HG03039 (cell line): ENCODE data around the gene CIZ1.

Source experiments
- ATAC-seq: cut with Tn5 transposase; IDR thresholded peaks from one replicate; pipeline ENCODE4 v1.9.1; 2021; ENCODE audit warnings: mild to moderate bottlenecking, moderate library complexity; ENCODE audit not compliant: unreplicated experiment

Gene CIZ1

DNA sequence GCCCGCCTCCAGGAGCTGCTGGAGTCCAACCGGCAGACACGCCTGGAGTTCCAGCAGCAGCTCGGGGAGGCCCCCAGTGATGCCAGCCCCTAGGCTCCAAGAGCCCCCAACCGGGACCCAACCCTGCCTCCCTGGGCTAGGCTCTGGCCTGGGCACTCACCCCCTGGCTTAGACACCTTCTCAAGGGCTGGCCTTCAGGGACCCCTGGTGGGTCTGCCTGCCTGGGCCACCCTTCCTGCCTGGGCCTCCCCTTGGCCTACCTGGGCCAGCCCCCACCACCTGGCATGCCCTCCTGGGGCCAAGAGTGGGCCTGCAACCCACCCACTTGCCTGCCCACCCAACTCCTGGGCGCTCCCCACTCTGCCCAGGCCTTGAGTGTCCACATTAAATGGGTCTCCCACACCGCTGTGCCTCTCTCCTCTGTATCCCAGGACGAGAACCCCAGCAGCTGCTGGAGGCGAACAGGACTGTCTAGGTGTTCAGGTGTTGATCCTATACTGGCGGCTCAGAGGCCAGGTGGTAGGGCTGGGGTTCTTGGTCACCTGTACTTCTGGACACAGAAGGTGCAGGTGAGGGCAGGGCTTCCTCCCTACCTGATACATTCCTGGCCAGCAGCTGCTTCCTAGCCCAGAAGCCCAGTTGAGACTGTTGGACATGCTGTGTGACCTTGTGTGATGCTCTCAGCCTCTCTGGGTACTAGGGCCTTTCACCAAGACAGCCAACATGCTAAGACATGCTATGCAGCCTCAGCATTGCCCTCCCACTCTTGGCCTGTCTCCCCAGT is 27.7 kb downstream of the CIZ1 start:
- no peak for ATAC-seq

DNA sequence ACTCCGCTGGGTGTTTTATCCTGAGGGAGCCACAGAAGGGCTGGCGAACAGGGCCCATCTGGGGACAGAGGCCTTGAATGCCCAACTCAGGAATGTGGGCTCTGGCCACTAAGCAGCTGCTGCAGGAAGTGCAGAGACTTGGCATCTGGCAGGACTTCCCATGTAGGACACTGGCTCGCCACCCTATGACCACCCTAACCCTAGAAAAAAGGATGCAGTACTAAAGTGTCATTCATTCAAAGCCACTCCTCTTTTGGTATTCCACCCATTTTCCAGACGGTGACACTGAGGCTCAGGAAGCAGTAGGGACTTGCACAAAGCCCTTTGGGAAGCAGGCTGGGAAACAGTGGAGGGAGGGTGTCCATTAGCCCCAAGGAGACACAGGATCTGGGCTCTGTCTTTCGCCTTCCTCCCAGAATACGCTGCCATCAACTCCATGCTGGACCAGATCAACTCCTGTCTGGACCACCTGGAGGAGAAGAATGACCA is 28.3 kb downstream of the CIZ1 start:
- ATAC-seq, result no peak

DNA sequence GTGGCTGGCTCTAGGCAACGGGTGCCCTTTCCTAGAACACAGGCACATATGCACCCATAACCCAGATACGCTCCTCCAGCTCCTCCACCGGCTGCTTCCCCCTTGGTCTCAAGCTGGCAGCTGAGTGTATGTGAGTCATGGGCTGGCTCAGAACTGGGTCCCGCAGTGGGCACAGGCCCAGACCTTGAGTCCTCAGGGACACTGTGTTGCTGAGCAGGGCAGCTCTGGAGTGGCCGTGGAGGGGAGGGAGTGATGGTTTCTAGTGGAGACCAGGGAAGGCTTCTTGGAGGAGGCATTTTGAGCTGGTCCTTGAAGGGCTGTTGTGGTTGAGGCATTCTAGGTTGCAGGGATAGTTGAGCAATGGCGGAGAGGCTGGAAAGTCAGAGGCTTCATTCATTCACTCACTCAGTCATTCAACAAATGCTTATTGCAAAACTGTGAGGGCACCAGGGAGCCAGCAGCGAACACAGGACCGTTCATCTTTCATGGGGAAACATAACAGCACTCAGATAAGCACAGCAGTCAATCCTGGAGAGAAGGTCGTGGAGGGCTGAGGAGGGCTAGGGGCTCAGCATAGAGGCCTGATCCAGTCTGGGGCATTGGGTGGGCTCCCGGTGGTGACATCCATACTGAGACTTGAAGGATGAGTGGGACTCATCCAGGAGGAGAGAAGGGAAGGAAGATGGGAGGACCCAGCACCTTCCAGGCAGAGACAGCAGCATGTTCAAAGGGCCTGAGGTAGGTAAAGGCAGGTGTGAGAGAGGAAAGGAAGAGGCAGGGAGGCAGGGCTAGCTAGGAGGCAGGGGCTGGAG is 29.0 kb downstream of the CIZ1 start:
- ATAC-seq, result no peak

DNA sequence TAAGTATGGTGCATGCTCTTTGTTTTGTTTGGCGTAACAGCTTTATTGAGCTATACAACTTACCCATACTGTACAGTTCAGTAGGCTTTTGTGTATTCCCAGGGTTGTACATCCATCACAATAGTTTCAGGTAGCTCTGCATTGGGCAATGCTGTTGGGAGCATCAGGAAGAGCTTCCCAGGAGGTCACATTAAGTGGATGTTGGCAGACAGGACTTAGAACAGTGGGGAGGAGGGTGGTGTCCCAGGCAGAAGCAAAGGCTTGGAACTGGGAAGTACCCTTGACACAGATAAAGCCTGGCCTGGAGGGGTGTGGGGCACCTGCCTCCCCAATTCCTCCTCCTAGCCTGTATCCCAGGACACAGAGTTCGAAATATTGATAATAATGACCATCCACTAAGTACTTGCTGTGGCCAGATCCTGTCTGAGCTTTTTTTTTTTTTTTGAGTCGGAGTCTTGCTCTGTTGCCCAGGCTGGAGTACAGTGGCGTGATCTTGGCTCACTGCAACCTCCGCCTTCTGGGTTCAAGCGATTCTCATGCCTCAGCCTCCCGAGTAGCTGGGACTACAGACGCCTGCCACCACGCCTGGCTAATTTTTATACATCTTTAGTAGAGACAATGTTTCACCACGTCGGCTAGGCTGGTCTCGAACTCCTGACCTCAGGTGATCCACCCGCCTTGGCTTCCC is 30.0 kb downstream of the CIZ1 start:
- no peak for ATAC-seq

DNA sequence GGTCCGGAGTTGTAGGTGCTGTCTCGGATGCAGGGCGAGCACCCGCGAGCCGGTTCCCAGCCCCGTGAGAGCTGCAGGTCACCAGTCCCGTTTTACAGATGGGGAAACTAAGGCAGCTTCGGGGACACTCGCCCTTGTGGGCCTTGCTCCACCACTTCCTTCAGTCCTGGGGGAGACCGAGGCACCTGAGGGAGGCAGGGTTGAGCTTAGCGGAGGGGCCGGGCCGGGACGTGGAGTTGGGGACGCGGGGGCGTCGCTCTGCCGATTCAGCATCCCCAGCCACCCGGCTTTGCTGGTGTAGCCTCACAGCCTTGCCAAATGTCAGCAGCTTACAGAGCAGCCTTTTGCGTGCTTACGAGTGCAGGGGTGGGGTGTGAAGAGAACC is 30.8 kb downstream of the CIZ1 start:
- ATAC-seq, result peak; percentile 16

DNA sequence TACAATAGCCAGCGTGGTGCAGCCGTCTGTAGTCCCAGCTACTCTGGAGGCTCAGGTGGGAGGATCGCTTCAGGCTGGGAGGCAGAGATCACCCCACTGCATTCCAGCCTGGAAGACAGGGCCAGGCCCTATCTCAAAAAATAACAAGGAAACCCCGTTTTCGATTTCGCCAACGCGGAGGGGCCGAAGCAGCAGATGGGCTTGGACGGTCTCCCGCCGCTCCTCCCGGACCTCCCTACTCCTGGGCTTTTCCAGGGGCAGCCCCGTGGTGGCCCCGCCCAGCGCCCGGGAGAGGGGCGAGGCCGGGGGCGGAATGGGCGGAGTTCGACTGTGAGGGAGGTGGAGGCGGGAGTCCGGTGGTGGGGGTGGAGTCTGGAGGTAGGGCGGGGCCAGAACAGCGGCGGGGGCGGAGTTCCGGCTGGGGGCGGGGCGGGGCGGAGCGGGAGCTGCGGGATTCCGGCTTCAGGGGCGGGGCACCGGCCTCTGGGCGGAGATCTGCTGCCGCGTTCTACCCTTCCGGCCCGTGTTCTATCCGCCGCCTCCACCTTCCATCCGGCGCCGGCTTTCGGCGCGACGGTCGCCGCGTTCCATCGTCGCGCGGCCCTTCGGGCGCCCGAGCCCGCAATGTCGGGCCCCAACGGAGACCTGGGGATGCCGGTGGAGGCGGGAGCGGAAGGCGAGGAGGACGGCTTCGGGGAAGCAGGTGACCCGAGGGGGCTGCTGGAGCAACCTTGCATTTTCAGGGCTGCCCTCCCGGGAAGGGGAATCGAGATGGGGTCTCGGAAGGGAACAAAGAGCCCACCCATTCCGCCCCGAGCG is 31.4 kb downstream of the CIZ1 start, which contains the start of gene BBLN:
TSS of gene BBLN (plus strand) at position 482 of the 819 bp plus-strand sequence. CDS start at position 625, 143 bp downstream.
- peak; percentile 75 for ATAC-seq

DNA sequence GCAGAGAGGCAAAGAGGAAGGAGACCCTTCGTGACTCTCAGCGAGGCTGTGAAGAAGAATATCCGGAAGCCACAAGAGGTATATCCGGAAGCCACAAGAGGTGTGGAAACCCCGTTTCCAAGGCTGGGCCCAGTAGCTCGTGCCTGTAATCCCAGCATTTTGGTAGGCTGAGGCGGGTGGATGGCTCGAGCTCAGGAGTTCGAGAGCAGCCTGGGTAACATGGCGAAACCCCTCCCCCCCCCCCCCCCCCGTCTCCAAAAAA is 31.9 kb downstream of the CIZ1 start:
- no peak for ATAC-seq

DNA sequence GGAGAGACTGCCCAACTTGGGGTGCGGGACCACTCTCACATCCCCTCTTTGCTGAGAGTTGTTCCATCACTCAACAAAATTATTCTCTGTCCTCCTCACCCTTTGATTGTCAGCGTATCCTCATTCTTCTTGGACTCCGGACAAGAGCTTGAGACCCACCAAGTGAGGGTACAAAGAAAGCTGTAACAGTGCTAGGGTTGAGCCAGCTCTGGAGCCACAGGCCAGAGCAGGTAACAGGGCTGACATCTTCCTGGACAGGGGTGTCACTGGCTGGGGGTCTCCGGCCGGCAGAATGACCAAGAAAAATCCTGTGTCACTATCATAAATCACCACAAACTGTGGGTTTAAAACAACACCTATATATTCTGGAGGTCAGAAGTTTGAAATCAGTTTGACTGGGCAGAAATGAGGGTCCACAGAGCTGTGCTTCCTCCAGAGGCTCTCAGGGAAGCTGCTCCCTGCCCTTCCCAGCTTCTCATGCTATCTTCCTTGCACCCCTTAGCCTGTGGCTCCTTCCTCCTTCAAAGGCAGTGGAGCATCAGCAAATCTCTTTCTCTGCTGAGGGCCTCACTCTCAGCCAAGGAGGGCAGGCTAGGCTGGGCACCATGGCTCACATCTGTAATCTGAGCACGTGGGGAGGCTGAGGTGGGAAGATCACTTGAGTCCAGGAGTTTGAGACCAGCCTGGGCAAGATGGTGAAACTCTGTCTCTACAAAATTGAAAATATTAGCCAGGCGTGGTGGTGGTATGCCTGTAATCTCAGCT is 35.5 kb downstream of the CIZ1 start:
- no peak for ATAC-seq

DNA sequence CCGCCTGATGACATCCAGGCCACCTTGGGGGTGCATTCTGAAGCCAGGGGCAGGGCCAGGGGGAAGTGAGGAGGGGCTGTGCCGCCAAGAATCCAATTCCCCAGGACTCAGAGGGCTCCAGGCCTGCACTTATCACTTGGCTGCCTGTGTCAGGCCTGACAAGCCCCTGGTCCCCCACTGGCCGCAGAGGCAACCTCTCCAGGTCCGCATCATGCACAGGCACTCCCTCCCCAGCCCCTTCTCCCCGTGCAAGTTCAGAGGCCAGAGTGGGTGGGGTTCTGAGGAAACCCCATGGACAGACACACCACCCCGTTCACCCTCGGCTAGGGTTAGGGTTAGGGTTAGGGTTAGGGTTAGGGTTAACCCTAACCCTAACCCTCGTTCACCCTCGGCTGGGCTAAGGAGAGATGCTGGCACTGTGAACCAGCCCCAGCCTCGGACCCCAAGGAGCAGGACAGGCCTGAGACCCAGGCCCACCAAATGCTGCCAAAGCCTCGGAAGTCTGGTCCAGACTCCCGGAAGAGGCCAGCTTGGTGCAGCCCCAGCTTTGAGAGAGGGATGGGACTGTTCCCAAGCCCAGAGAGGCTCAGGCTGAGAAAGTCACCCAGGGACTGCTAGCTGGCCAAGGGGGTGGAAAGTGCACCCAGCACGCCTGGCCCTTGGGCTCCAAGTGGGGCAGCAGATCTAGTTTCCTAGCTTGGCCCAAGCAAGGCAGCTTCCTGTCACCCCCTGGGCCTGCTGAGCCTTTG is 37.3 kb downstream of the CIZ1 start:
- ATAC-seq, result no peak

DNA sequence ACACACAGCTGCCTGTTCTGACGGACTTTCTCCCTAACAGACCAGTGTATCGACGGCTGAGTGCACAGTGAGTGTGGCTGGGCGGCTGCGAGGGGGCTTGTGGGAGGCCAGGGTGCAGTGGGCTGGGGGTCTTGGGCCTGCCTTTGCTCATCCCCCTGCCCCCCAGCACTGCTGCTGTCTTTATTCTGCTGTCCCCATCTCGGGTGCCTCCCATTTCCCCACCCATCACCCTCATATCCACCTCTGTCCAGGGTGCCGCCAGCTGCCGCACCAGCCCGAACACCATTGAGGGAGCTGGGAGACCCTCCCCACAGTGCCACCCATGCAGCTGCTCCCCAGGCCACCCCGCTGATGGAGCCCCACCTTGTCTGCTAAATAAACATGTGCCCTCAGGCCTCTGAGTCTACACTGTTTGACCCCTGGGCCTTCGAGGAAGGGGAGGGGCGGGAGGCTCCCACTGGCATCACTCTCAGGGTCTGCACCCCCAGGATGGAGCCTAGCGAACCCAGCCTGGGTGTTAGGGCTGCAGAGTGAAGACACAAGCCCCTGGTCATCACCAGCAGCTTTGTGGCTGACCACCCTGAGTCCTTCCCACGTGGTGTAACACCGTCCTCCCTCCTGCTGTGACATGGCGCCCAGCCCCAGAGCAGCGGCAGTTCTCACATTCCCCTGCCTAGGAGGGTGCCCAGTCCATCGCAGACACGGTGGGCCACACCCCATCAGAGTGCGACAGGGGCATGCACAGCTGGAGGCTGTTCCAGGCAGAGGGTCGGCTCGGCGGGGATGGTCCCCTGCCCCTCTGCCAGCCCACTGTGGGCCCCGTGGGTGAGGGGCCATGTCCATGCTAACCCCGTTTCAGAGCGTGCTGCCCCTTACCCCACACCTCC is 38.1 kb downstream of the CIZ1 start:
- ATAC-seq, result no peak

DNA sequence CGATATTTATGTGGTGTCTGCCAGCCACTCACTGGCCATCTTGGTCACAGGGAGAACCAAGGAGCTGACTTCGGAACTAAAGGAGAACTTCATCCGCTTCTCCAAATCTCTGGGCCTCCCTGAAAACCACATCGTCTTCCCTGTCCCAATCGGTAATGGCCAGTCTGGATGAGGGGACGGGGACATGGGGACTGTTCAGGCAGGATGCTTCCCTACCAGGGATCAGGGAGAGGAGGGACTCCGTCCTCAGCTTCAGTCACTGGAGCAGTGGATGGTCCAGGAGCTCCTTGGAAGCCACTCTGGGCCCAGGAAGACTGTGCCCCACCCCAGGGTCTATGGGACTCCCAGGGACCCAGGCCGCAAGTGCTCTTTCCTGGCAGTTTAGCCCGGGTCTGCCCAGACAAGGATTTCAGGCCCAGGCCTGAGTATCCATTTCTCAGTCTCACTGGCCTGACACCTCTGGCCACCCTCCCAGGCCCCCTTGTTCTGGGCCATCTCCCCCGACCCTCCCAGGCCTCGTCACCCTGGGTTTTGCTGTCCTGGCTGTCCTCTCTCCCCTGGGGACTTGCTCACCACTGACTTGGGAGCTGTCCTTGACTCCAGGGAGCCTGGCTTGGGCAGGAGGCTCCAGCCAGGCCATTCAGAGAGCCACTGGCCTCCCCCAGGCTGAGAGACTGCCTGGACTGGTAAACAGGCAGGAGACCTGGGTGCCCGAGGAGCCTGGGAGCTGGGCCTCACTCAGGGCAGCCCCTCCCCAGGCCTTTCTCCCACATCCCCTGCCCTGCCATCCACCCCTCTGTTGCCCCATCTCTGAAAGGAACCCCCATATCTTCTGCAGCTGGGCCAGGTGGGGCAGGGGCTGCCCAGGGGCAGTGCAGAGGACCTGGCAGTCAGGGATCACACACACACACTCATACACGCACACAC is 39.0 kb downstream of the CIZ1 start:
- ATAC-seq, result no peak

DNA sequence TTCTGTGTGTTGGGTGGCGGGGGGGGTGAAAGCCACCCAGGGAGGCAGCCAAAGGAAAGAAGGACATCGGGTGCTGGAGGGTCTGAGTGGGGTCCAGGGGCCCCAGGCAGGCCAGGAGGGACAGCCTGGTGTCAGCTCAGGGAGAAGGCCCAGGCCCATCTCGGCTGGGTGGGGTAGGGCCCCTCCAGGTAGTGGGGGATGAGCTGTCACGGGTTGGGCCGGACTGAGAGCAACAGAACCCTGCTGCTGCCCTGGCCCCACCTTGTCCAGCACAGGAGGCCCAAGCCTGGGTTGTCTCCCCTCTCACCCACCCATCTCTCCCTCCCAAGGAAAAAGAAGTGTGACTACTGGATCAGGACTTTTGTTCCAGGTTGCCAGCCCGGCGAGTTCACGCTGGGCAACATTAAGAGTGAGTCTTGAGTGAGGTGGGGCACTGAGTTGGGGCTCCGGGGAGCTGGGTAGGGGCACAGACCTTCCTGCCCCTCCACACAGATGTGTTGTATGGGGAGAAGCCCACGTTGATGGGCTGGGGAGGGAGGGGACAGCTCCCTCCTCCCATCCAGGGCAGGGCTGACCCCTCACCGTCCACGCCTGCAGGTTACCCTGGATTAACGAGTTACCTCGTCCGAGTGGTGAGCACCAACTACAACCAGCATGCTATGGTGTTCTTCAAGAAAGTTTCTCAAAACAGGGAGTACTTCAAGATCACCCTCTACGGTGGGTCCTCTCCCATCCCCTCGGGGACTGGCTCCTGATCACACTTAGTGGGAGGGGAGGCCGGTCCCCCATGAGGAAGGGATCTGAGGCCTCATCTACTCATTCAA is 39.9 kb downstream of the CIZ1 start:
- ATAC-seq, result no peak

DNA sequence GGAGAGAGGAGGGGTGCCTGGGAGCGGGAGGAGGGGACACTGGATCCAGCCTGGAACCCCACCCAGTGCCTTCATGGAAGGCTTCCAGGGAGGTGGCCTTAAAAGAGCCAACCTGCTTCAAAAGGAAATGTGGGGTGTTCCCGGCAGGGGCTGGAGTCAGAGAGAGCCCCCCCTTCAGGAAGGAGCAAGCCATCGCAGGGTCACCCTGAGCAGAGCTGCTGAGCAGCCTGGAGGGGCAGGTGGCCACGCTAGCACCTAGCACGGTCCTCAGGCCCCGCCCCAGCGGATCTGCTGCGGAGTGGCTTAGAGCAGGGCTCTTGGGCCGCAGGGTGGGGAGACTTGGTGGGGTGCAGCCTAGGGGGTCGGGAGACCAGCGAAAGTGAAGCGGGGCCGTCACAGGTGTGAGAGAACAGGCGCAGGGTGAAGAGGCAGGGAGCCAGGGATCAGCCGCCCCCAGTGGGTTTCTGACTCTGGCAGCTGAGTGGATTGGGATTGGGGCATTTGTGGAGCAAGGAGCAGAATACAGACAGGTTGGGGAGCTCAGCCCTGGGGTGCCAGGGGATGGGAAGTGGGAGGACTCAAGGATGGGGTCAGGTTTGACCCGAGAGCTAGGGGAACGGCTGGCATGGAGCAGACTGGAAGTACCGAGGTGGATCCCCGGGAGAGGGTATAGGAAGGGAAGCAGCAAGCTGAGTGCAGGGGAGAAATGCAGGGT is 40.6 kb downstream of the CIZ1 start:
- no peak for ATAC-seq

DNA sequence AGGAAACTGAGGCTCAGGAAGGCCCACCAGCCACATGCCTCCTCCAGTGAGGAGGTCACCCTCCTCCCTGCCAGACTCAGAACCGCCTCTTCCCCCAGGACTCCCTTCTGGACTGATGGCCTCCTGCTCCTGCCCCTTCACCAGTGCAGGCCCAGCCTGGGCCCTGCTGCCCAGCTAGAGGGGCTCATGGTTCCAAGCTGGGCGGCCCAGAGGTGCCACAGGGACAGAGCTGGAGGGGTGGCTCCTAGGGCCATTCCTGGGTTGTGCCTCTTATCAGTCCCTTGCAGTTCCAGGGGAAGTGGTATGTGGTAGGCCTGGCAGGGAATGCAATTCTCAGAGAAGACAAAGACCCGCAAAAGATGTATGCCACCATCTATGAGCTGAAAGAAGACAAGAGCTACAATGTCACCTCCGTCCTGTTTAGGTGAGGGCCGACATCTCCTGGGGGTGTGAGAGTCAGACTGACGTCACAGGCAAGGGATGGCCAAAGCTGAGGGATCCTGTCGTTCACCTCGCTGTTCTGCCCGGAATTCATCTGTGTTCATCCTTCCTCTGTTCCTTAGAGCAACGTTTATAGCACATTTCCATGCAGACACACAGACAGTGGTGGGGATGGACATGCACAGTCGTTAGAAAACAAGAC is 41.3 kb downstream of the CIZ1 start:
- ATAC-seq, result no peak

DNA sequence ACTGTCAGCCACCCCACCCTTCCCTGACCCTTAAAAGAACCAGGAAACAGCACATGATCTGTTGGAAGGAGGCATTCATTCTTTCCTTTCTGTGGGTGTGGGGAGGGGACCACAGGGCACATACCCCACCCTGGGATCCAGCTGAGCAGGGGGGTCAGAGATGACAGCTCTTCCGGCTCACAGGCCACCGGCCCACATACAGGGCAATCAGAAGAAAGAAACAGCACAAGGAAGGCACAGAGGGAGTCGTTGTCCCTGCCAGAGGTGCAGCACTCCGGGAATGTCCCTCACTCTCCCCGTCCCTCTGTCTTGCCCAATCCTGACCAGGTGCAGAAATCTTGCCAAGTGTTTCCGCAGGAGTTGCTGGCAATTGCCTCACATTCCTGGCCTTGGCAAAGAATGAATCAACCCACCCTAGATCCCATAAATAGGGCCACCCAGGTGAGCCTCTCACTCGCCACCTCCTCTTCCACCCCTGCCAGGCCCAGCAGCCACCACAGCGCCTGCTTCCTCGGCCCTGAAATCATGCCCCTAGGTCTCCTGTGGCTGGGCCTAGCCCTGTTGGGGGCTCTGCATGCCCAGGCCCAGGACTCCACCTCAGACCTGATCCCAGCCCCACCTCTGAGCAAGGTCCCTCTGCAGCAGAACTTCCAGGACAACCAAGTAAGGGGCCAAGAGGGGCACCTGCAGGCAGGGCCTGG is 42.2 kb downstream of the CIZ1 start, which contains the start of gene LCN2:
TSS of gene LCN2 (plus strand) at position 453 of the 701 bp plus-strand sequence. CDS start at position 526, 73 bp downstream.
- no peak for ATAC-seq
